Ishikawa (cell line): ENCODE measurements around the gene SAYSD1.

Experiments used
- CEBPB ChIP-seq: IDR thresholded peaks from 2 replicates; pipeline ENCODE4 v1.6.1; 2012
- FOXM1 ChIP-seq: IDR thresholded peaks from 2 replicates; pipeline ENCODE4 v1.6.1; 2012; ENCODE audit warnings: low read depth, borderline replicate concordance
- ZBTB7A ChIP-seq: IDR thresholded peaks from 2 replicates; pipeline ENCODE4 v1.6.1; 2012; ENCODE audit warnings: low read depth

DNA sequence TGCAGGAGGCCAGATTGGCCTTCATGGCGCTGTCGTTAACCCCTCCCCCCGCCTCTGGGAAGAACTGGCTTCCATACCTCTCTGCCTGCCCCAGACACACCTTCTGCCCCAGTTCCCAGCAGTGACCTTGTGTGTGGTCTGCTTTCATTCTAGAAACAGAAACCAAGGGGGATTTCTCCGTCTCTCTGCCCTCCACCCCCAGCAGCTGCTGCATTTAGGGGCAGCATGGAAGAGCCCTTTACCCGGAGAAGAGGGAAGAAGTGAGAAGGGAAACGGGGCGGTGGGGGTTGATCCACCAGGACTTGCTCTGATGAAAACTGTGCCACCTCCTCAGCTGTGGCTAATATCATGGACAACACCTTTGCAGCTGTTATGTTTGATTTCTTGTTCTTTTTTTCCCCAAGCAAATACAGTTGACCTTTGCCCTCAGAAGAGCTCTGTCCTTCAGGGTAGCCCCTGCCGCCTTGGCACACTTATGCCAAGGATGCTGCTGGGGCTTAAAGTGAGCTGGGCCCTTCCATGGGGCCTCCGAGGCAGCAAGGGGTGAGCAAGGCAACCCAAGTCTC is 60.3 kb downstream of the SAYSD1 start:
- TF ChIP-seq FOXM1 (no peak), CEBPB (no peak), ZBTB7A (no peak)
